Measurements from ENCODE around the gene UCP3.
"Not testable (repeated sequence)": the region's sequence is repeated elsewhere in the genome, so short reads cannot be mapped to it uniquely, and the experiment has no call there.

UCP3 gene

GRCh38 chr11:74000307-74001133 lies 8.4 kb downstream of the UCP3 start:
- no peak for DNase-seq (ENCODE audit: low read depth in 3 of 3)

DNA sequence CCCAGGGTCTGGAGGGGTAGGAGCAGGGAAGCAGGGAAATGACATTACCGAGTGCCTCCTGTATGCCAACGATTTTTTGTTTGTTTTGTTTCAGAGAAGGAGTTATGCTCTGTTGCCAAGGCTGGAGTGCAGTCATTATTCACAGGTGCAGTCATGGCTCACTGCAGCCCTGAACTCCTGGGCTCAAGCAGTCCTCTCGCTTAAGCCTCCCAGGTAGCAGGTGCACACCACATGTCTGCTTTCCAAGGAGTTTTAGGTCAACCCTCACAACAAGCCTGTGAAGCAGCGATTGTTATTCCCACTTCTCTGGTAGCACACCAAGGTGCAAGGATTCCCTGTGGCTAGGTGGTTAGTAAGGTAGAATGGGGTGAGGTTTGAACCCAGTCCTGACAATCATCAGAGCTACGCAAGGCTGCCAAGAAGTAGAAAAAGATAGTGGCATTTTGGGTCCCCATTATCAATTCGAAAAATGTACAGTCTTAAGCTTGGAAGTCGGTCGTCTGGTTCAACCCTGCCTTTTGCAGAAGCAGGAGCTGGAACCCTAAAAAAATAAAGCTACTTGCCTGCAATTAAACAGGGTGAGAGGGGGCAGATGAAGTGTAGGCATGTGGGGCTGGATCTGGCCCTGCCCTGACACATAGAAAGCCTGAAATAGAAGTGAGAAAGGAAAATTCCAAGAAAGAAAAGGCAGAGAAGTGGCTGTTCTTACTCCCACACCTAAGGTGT lies 9.1 kb downstream of the UCP3 start:
- DNase-seq (ENCODE audit: low read depth in 3 of 3): no peak

- no peak for DNase-seq (ENCODE audit: low read depth in 3 of 3)
Measured at GRCh38 chr11:73998846-73999575, 9.9 kb downstream of the UCP3 start.

DNA sequence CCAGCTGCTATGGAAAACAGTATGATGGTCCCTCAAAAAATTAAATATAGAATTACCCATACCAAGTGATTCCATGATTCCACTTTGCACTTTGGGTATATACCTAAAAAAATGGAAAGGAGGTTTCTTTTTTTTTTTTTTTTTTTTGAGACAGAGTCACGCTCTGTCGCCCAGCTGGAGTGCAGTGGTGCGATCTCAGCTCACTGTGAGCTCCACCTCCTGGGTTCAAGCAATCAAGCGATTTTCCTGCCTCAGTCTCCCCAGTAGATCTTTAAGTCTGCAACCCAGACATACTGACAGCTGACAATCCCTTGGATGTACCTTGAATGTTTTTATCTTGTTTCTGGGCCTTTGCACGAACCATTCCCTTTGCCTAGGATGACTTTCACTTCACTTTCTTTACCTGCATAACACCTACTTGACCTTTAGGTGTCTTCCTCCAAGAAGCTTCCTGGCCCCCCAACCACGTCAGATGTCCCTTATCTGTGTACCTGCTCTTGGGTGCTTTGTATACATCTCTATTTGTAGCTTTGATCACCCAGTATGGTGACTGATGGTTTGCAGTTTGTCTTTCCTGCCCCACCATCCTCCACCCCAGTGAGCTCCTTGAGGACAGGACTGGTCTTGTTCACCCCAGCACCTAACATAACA lies 11.6 kb downstream of the UCP3 start:
- no peak for DNase-seq (ENCODE audit: low read depth in 3 of 3)

GRCh38 chr11:73996161-73996747 lies 12.6 kb downstream of the UCP3 start:
- DNase-seq (ENCODE audit: low read depth in 3 of 3): no peak

GRCh38 chr11:73995731-73996130 lies 13.2 kb downstream of the UCP3 start:
- DNase-seq (ENCODE audit: low read depth in 3 of 3): no peak

GRCh38 chr11:73995247-73995646 lies 13.6 kb downstream of the UCP3 start:
- DNase-seq (ENCODE audit: low read depth in 3 of 3): no peak

GRCh38 chr11:73991471-73992006 lies 17.3 kb downstream of the UCP3 start:
- DNase-seq (ENCODE audit: low read depth in 3 of 3): no peak

GRCh38 chr11:73990730-73991129 lies 18.2 kb downstream of the UCP3 start:
- DNase-seq (ENCODE audit: low read depth in 3 of 3): no peak

- DNase-seq (ENCODE audit: low read depth in 3 of 3): no peak
Measured at GRCh38 chr11:73989156-73989555, 19.7 kb downstream of the UCP3 start.

DNA sequence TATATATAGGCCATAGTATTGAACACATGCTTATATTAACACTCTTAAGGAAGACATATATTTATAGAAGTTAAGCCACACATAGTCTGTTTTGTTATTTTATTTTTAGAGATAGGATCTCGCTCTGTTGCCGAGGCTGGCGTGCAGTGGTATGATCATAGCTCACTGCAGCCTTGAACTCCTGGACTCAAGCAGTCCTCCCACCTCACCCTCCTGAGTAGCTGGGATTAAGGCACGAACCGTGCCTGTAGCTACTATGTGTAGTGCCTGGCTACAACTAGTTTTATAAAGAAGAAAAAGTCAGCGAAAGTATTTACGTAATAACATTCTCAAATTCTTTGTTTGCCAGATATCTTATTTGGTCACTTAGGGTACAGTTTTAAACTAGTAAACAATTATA lies 20.7 kb downstream of the UCP3 start:
- DNase-seq (ENCODE audit: low read depth in 3 of 3): no peak

- not testable (repeated sequence) for DNase-seq (ENCODE audit: low read depth in 3 of 3)
Measured at GRCh38 chr11:73985661-73986060, 23.2 kb downstream of the UCP3 start.

- no peak for DNase-seq (ENCODE audit: low read depth in 3 of 3)
Measured at GRCh38 chr11:73983741-73984538, 24.9 kb downstream of the UCP3 start.

DNA sequence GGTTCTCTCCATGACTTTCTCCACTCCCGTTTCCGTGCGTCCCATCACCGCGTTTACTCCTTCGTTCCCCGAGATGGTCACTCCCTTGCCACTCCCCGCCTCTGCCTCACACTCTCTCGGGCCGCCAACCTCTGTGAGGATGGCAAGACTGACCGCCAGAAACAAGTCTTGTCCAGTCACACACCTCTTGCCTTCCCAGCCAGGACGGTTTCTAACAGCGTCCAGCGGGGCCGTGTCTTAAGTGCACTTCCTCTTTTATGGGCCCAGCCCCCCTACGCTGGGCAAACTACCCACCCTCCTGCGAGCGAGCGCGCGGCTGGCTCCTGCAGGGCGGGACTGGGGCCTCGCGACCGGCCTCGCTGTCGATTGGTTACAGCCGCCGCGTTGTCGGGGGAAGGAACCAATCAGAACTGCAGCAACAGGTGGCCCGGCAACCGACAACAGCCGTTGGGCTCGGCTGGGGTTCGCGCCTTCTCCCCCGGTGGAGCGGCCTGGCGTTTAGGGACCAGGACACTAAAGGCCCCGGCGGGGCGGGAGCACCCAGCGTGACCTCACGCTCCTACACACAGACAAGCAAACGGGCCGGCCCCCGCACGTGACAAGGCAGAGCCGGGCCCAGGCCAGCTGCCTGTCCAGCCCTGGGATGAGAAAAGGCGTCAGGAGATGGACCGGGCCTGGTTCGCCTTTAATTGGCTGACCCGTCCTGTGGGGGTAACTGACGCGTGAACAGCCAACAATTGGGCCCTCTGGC lies 25.7 kb downstream of the UCP3 start:
- DNase-seq (ENCODE audit: low read depth in 3 of 3): peak; percentile 88 to 91 (median 90)

GRCh38 chr11:73982595-73982989 lies 26.3 kb downstream of the UCP3 start, which contains the start of gene UCP2:
TSS of gene UCP2 (minus strand) at chr11:73982843. CDS start at chr11:73978378, 4,465 bp downstream.
- DNase-seq (ENCODE audit: low read depth in 3 of 3): peak; percentile 77 to 84 (median 78)

GRCh38 chr11:73981051-73981805 lies 27.7 kb downstream of the UCP3 start:
- no peak for DNase-seq (ENCODE audit: low read depth in 3 of 3)

GRCh38 chr11:73980001-73980961 lies 28.6 kb downstream of the UCP3 start:
- peak in 1 of 3 donors; percentile 51 for DNase-seq (ENCODE audit: low read depth in 3 of 3)

Data from stimulated activated CD4-positive, alpha-beta T cell treated with anti-CD3 and anti-CD28 coated beads, TNF-alpha, amount 100 ng/mL, for 48 hours (primary cell).